ENCODE data around the gene ZNF654. TPM values are rescaled to one million over a fixed set of nuclear protein-coding genes. Genes with fewer than 3 reads are reported as not detected.
"Not testable (repeated sequence)": the region's sequence is repeated elsewhere in the genome, so short reads cannot be mapped to it uniquely, and the experiment has no call there.

The ZNF654 gene
- total RNA-seq, 1 donor from 2014 or later: 25.7 TPM

DNA sequence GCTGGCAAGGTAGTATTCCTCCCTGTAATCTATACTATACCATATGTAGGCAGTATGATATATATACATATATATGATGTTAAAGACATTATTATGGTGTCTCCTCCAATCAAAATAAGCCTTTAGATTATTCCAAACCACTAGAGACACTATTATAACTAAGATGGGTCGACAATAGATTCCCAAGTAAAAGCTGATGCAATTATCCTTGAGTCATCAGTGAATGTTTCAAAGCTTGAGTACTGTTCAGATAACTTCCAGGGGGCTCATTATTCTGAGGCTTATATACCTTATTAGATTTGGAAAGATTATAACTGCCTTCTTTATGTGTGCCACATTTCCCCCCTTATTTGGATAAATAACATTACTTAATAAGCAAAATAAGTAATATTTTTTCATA, 78.8 kb downstream of the ZNF654 start:
- DNase-seq (ENCODE audit: low spot score): no peak

DNA sequence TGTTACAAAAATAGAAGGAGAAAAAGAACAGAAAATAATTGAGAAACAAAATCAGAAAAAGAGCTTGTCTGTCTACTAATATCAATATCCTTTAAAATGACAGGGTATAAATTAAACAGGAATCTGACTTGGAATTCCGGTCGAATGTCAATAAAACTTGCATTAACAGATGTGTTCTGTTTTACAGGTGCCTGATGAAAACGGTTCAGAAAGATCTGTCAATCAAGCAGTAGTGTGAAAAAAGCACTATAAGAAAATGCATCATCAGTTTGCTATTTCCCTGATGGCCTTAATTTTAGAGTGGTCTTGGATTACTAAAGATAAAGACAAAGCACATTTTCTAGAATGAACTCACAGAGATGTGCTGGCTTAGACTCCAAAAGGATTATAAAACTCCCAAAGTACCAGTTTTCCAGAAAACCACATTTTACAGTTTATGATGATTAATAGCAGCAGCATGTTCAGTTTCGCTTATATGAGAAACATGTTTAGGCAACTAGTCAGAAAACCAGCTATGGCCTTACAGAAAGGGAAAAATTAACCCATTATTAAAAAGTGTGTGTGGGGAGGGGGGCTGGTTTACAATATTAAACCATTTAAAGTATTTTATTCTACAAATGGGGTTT, 82.5 kb downstream of the ZNF654 start:
- DNase-seq (ENCODE audit: low spot score): no peak

DNA sequence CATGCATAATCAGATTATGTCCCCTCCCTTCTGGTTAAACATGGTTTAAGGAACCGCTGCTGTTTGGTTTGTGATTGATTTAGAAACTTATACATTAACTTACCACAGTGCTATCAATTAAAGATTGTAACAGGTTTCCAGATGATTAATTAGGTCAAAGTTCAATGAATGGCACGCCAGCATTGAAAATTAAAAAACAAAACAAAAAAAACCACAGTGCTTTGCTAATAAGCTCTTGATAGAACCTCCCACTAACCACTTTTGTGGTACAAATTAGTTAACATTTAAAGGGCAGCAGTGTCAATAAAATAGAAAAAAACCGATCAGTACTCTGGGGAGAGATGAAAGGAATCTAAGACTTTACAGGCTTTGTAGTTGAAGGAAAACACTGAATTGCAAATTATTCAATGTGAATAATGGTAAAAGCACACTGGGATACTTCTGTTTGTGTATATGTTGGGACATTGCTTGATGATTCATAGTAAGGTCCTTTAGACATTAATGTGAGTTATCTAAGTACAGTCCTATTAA, 83.1 kb downstream of the ZNF654 start:
- no peak for DNase-seq (ENCODE audit: low spot score)

DNA sequence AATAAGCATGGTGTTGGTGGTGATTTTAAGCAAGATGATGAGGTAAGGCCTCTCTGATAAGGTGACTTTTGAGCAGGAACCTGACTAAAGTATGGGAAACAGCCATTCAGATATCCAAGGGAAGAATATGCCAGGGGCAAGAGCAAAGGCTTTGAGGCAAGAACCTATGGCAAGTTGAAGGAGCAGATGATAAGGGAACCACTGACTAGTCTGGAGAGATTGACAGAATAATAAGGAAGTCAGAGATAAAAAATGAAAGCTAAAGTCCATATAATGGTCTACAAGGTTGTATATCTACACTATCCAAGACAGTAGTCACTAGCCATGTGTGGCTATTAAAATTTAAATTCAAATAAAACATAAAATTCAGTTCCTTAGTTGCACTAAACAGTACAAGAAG, 88.2 kb downstream of the ZNF654 start:
- DNase-seq (ENCODE audit: low spot score): no peak

DNA sequence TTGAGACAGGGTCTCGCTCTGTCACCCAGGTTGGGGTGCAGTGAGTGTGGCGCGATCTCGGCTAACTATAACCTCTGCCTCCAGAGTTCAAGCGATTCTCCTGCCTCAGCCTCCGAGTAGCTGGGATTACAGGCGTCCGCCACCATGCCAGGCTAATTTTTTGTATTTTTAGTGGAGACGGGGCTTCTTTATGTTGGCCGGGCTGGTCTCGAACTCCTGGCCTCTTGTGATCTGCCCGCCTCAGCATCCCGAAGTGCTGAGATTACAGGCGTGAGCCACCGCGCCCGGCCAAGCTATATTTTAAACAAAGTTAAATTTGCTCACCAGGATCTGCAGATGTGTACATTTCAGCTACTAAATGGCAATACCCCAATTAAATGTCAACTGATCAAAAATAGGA, 89.6 kb downstream of the ZNF654 start:
- DNase-seq (ENCODE audit: low spot score): no peak

DNA sequence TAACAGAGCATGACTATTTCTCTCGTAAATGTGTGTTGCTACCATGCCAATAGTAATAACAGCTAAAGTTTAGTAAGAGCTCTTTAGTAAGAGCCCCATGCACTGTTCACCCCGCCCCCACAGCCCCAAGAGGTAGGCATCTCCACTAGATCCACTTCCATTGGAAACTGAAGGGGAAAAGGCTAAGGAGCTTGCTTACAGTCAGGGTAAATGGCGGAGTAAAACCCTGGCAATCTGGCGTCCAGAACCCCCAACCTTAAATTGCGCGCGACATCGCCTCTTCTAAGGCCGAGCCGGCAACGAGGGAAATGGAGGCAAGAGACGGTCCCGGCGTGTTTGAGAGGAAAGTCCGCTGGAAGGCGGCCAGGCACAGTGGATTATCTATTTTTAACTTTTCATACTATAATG, 90.0 kb downstream of the ZNF654 start:
- no peak for DNase-seq (ENCODE audit: low spot score)

DNA sequence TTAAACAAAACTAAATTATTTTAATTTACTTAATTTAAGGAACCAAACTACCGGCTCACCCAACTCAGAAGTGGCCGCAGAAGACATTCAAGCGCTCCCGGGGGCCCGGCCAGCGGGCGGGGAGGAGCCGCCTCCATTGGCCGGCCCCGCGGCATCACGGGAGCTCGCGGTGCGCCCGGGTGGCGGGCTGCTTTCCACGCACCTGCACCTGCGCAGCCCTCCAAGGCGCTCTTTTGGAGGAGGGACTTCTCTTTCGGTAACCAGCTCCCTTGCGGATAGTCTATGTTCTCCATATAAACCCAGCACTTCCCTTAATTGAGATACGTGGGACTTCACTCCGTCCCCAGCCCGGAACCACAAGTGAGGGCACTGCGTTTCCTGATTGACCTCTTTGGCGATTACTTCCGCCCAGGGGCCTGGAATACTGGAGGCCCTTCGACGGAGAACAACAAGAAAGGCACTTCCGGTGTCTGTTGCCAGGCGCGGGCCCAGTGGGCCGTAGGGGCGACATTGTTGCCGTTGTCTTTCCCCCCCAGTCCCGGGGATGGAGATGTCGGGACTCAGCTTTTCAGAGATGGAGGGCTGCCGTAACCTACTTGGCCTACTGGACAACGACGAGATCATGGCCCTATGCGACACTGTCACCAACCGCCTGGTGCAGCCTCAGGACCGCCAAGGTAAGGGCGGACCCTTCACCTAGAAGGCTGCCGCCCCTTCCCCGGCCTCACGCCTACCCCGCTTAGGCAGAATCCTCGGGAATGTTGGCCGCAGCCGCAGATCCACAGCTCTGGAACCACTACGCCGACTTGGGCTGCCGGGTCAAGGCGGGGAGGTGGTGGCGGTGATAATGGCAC, 90.7 kb downstream of the ZNF654 start, which contains the start of gene C3orf38:
TSS of gene C3orf38 (plus strand) at position 451 of the 854 bp plus-strand sequence. CDS start at position 545, 94 bp downstream.
- peak; percentile 90 for DNase-seq (ENCODE audit: low spot score)

DNA sequence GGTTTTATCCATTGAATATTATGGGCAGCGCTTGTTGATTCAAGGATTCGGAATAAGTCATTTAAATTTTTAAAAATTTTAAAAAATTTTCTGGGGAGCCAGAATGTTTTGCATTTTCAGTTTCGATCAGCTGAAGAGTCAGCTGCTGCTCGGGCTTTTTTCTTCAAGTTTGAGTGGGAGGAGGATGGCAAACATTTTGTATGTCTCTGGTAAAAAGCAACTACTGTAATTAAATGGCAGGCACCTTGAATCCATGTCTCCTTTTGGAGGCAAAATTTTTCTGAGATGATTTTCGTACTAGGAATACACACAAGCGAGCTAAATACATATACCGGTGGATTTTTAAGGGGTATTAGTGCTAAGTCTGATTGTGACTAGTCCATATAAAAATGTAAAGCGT, 91.3 kb downstream of the ZNF654 start:
- DNase-seq (ENCODE audit: low spot score): no peak

DNA sequence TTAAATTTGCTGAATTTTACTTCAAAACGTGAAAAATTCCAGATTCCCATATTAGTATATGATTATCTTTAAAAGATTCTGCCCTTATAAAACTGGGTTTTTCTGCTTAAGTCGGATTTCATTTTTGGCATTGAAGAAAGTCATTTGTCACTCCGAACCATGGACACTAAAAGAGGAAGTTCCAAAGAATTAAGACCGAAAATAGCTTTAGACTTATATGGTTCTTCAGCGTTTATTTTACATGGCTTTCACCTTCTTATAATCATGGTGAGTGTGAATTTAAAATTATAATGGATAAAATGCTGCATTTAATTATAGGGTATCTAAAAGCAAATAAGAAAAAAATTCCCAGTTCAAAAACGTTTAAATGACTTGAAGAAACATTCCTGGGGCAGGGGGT, 91.8 kb downstream of the ZNF654 start:
- DNase-seq (ENCODE audit: low spot score): no peak

DNA sequence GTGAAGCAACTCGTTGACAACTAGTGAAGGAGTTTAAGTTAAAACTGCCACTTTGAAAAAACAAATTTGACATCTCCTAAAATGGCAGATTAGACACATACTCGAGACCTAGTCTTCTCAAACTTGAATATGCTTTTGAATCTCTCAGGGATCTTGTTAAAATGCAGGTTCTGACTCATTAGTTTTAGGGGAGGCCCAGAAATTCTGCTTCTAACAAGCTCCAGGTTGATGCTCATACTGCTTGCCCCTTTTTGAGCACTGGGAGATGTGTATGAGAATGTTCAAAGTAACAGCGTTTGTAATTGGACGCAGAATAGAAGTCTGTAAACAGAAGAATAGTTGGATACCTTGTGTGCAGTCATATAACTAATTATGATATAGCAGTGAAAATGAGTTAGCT, 92.3 kb downstream of the ZNF654 start:
- DNase-seq (ENCODE audit: low spot score): no peak

DNA sequence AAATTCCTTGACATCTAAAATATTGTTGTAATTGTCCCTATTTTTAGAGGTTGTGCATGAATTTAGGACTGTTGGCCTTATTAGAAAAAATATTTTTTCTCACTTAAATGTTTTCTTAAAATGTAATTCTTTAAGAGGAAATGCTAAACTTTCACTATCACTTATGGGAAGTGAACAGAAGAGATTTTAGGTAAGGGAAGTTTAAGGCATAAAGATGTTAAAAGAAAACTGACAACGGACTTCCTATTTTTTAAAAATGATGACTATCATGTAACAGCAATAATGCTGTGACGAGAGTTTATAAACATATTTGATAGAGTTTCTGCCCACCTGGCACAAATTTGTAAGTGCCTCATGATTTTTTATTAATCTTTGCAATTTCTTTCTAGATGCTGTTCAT, 93.8 kb downstream of the ZNF654 start:
- DNase-seq (ENCODE audit: low spot score): no peak

DNA sequence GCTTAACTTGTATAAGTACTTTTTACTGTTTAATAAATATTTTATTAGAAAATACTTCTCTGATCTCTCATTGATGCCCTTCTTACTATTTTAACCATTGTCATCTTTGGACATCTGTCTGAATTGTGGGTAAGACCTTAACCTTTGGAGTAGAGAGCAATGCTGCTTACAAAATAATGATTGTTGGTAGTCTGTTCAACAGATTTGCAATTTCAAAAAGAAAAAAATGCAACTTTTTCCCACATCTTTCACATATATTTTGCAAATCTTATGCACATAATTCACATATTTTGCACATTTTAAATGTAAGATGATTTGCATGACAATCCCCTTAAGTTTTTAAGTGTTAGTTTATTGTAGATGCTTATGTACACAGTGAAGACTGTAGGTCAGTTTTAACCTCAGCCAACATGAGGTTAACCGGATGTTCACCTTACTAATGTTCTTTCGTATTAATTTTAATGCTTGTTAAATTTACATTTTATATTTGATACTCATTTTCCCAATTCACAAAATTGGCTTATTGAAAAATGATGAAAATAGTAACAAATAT, 107.4 kb downstream of the ZNF654 start:
- DNase-seq (ENCODE audit: low spot score): no peak

DNA sequence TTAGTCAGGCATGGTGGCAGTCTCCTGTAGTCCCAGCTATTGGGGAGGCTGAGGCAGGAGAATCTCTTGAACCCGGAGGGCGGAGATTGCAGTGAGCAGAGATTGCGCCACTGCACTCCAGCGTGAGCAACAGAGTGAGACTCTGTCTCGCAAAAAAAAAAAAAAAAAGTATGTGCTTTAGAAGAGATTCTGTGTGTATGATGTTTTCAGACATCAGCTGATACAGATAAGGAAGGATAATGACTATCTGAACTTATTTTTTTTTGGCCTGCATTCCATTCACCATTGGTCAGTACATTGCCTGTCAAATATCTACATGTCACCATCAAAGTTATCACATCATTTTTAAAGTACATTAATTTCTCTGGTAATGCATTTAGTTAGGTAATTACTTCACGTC, 108.1 kb downstream of the ZNF654 start:
- no peak for DNase-seq (ENCODE audit: low spot score)

DNA sequence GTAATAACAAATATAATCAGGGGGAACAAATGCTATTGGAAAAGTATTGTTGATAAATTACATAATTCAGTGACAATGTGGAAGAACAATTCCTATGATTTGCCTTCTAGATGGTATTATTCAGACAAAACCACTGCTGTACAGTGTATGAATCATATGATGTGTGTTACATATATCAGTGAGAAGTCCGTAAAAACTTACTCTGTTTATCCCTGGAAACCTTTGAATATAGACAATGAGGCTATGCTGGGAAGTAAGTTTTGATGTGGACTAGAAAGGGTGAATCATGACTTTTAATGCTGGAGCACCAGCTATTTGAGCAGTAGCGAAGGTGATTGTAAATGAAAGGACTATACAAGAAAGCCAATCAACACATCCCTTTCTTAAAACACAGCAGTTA, 108.6 kb downstream of the ZNF654 start:
- no peak for DNase-seq (ENCODE audit: low spot score)

DNA sequence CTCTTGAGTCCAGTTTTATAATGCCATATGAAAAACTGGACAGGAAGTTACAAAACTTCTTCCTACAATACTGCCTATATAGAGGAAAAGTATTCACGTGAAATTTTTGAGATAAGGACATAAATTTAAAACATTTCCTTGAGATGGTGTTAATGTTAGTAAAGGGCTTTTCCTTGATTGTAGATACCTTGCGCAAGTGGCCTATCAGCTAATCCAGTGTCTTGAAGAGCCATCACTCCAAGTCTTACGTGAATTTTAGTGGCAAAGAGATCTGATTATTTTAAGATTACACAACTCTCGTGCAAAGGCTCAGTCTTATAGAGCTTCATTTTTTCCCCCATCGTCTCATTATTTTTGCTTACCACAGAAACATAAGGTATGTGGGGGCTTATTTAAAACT, 109.1 kb downstream of the ZNF654 start:
- no peak for DNase-seq (ENCODE audit: low spot score)

DNA sequence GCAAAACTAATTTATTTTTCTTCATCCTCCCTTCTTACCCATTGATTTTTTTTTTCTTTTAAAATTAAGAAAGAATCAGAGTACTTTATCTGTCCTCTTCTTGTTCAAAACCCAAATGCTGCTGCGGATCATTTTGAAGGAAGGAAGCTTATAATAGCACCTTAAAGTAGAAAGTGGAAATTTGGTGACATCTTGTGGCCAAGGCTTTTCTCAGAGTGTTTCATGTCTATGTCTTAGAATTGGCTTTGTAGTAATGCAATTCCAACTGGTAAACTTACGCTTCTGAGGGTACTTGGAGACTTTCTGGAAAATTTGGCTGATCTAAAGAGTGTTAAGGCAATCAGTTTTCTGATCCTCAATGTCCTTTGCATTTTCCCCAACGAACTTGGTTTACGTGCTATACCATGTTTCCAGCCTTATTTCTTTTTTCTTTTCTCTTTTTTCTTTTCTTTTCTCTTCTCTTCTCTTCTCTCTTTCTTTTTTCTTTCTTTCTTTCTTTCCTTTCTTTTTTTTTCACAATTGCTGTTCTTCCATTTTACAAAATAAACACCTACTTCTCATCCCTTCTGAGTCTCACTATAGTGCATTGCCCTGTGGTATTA, 121.4 kb downstream of the ZNF654 start:
- no peak for DNase-seq (ENCODE audit: low spot score)

DNA sequence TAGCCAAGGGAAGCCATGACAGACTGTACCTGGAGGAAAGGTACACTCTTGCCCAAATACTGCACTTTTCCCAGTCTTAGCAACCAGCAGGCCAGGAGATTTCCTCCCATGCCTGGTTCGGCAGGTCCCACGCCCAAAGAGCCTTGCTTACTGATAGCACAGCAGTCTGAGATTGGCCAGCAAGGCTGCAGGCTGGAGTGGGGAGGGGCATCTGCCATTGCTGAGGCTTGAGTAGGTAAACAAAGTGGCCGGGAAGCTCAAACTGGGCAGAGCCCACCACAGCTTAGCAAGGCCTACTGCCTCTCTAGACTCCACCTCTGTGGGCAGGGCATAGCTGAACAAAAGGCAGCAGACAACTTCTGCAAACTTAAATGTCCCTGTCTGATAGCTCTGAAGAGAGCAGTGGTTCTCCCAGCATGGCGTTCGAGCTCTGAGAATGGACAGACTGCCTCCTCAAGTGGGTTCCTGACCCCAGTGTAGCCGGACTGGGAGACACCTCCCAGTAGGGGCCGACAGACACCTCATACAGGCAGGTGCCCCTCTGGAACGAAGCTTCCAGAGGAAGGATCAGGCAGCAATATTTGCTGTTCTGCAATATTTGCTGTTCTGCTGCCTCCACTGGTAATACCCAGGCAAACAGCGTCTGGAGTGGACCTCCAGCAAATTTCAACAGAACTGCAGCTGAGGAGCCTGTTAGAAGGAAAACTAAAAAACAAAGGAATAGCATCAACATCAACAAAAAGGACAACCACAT, 123.3 kb downstream of the ZNF654 start:
- DNase-seq (ENCODE audit: low spot score): not testable (repeated sequence)

DNA sequence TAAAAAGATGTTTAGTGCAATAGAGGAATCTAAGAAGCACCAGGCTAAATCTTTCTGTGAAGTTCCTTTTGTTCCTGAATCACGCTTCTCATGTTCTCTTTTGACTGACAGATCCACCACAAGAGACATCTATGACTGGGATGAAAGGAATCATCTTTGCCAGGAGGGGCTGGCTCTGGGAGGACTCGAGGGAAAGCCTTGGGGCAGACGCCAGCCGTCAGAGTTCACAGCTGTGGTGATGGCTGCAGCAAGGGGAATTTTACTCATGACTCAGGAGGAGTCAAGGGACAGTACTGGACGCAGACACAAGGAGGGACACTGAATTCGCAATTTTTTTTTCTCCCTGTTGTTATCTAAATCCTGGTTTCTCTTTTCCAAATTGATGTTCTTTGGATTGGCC, 129.4 kb downstream of the ZNF654 start:
- DNase-seq (ENCODE audit: low spot score): no peak

DNA sequence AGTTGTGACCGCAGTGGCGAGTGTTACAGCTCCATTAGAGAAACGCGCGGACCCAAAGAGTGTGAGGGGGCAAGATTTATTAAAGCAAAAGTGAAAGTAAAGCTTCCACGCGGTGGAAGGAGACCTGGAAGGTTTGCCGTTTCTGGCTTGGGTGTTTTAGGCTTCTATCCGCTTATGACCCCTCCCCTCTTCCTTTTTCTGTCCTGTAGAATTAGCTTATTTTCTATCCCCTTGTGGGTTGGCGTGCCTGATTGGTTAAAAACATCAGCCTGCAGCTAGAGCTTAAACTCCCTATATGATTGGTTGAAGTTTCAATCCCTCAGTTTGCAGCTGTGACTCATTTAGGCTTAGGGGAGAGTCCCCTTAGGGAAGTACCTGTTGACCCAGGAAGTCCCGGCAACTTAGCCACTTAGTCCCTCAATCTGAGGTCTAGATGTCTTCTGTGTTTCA, 130.3 kb downstream of the ZNF654 start:
- DNase-seq (ENCODE audit: low spot score): no peak

DNA sequence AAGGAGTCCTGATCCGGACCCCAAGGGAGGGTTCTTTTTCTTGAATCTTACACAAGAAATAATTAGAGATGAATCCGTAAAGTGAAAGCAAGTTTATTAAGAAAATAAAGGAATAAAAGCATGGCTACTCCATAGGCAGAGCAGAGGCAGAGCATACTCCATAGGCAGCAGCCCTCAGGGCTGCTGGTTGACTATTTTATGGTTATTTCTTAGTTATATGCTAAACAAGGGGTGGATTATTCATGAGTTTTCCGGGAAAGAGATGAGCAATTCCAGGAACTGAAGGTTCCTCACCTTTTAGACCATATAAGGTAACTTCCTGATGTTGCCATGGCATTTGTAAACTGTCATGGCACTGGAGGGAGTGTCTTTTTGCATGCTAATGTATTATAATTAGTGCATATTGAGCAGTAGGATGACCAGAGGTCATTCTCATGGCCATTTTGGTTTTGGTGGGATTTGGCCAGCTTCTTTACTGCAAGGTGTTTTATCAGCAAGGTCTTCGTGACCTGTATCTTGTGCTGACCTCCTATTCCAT, 132.9 kb downstream of the ZNF654 start:
- DNase-seq (ENCODE audit: low spot score): no peak

DNA sequence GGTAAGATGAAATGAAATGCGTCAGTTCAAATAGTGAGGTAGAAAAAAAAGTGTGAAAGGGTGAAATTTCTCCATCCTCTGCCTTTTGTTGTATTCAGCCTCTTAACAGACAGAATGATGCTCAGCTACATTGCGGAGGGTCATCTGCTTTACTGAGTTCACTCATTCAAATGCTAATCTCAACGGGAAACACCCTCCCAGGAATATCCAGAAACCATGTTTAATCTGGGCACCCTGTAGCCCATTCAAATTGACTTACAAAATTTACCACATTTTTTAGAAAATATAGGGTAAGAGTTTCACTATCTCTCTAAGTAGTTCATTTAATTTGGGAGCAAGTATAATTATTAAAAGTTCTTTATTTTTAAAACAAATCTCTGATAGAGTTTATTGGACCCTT, 133.6 kb downstream of the ZNF654 start:
- DNase-seq (ENCODE audit: low spot score): no peak

Data from ureter (tissue), 1 donor.